CD4-positive, alpha-beta memory T cell (primary cell): Measurements from ENCODE around the gene SYS1. TPM values are rescaled to one million over a fixed set of nuclear protein-coding genes. Genes with fewer than 3 reads are reported as not detected.

Experiments used
- CTCF ChIA-PET: fragments of 350-600 bp; sonication (Branson Sonifier 250); formaldehyde crosslinking; loops from one replicate; lab custom pipeline; 2021; ENCODE audit warnings: inconsistent platforms; ENCODE audit not compliant: partially characterized antibody; lab: Charles Lee
- POLR2A ChIA-PET: fragments of 350-600 bp; sonication (Branson Sonifier 250); formaldehyde crosslinking; loops from one replicate; lab custom pipeline; 2021; ENCODE audit not compliant: partially characterized antibody; lab: Charles Lee
- DNase-seq, 5 donors: peaks; one replicate each; pipeline versions ENCODE4 v3.0.0 to v3.0.0-alpha.2; 2020 to 2022; ENCODE audit warnings: mixed read lengths in 1 of 5
- H3K27ac ChIP-seq: one replicate; pipeline ENCODE4 v1.7.0; 2013; ENCODE audit warnings: low read depth, low read length
- H3K27me3 ChIP-seq: 2 replicates; pipeline ENCODE4 v1.7.0; 2013; ENCODE audit warnings: mild to moderate bottlenecking, low read length, moderate library complexity; ENCODE audit not compliant: insufficient read depth
- H3K36me3 ChIP-seq: 2 replicates; pipeline ENCODE4 v1.7.0; 2013; ENCODE audit warnings: mild to moderate bottlenecking, low read length, moderate library complexity; ENCODE audit not compliant: insufficient read depth
- H3K4me1 ChIP-seq: 2 replicates; pipeline ENCODE4 v1.7.0; 2013; ENCODE audit warnings: mild to moderate bottlenecking, low read length, moderate library complexity; ENCODE audit not compliant: insufficient read depth
- H3K4me3 ChIP-seq, 2 donors: one replicate each; pipeline ENCODE4 v1.7.0; 2013; ENCODE audit warnings: low read length in 2 of 2, mild to moderate bottlenecking in 1 of 2
- H3K9me3 ChIP-seq, 2 donors: one replicate each; pipeline ENCODE4 v1.7.0; 2013; ENCODE audit warnings: low read length in 2 of 2, control low read depth in 1 of 2; ENCODE audit not compliant: control insufficient read depth in 1 of 2
- H3K27ac Mint-ChIP-seq, 7 donors: one replicate each; pipeline ENCODE4 v1.8.0; 2020 to 2021; ENCODE audit warnings: mixed read lengths in 7 of 7, mild to moderate bottlenecking in 6 of 7, inconsistent platforms in 3 of 7, moderate library complexity in 3 of 7
- H3K27me3 Mint-ChIP-seq, 2 donors: one replicate each; pipeline ENCODE4 v1.8.0; 2020 to 2021; ENCODE audit warnings: mixed read lengths in 2 of 2
- H3K36me3 Mint-ChIP-seq, 2 donors: one replicate each; pipeline ENCODE4 v1.8.0; 2020 to 2021; ENCODE audit warnings: mixed read lengths in 2 of 2, inconsistent platforms in 1 of 2, mild to moderate bottlenecking in 1 of 2
- H3K4me1 Mint-ChIP-seq, 4 donors: one replicate each; pipeline ENCODE4 v1.8.0; 2020 to 2021; ENCODE audit warnings: mixed read lengths in 4 of 4, mild to moderate bottlenecking in 1 of 4
- H3K4me3 Mint-ChIP-seq, 8 donors: one replicate each; pipeline ENCODE4 v1.8.0; 2020 to 2021; ENCODE audit warnings: mixed read lengths in 8 of 8, mild to moderate bottlenecking in 7 of 8, moderate library complexity in 6 of 8, inconsistent platforms in 3 of 8
- H3K9me3 Mint-ChIP-seq, 8 donors: one replicate each; pipeline ENCODE4 v1.8.0; 2020 to 2021; ENCODE audit warnings: mixed read lengths in 8 of 8, mild to moderate bottlenecking in 5 of 8, inconsistent platforms in 3 of 8, moderate library complexity in 1 of 8
- intact Hi-C: fragments of 100-400 bp; cut with micrococcal nuclease; formaldehyde crosslinking; loops from one replicate; pipeline ENCODE4 v1.15.1; 2023
- polyA plus RNA-seq, 2 donors: library from polyadenylated mRNA; unstranded; fragments of 300-500 nt; fragmentation: Illumina TruSeq; gene quantifications; one replicate each; pipeline ENCODE4 v1.2.3, GENCODE V29; 2021
- total RNA-seq, 2 experiments: library from RNA; stranded (reverse); gene quantifications; one replicate each; pipeline ENCODE4 v1.2.3, GENCODE V29; 2021

SYS1 gene
- total and polyA plus RNA-seq, 4 experiments from 2014 or later: 24.7 to 56.6 (median 43.3) TPM

DNA sequence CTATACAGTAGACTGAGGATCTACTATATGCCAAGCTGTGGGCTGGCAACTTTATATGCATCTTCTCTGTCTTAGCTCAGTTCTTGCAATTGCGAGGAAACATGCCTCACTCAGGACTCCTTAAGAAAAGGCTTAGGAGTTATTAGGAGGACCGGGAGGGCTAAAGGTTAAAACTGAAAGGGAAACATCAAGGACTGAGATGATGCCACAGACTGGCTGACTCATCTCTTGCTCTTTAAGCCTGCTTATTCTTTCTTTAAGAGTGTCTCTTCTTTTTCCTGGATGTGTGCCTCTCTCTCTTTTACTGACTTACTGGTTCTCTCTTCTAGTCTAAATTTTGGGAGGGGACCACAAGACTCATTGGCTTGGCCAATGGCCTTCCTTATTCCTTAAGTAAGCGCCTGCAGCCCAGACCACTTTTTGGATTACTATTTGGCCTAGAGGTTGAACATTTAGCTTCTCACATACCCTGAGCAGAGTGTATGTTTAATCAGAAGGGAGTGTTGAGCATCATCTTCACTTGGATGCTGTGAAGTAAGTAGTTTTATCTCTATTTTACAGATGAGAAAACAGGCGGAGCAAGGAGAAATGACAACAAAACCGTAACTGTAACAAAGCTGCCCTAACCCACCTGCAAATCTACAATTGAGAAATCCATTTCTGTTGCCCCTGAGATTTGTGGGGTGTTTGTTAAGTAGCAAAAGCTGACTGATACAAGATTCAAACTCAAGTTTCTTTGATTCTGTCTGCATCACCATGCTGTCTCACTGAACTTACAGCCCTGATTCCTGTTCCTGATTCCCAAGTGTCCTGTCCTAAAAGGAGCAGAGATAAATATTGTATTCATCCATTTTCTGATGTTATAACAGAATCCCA, 7.5 kb upstream of the SYS1 start:
- POLR2A ChIA-PET: interaction anchor here (0.5 to 2.8 kb wide), 3 partner anchors 7 to 410 kb away, joined by 3 to 9 read pairs (median 6); partner anchors contain the start of genes SDC4 and SYS1
- H3K9me3 ChIP-seq: no peaks in the 10 kb centered on the region
- H3K4me3 Mint-ChIP-seq: peak overlapping the region in 3 of 8 donors; percentile 10 to 61 (median 57)
- no peak for DNase-seq
- no peaks in the 10 kb centered on the region for H3K36me3 Mint-ChIP-seq
- peak overlapping the region; percentile 27 for H3K27ac ChIP-seq
- peak overlapping the region in 6 of 7 donors; percentile 54 to 77 (median 72) for H3K27ac Mint-ChIP-seq
- no peaks in the 10 kb centered on the region for H3K9me3 Mint-ChIP-seq
- no peaks in the 10 kb centered on the region for H3K27me3 ChIP-seq
- H3K4me3 ChIP-seq: no peak overlapping the region
- CTCF ChIA-PET: interaction anchor here (0.7 to 12.6 kb wide), 7 partner anchors 11 to 94 kb away, joined by 3 to 184 read pairs (median 5); no protein-coding TSS in a partner anchor
- peaks cover 13 to 54% (median 33%) of the 10 kb centered on the region in 4 donors for H3K4me1 Mint-ChIP-seq
- no peaks in the 10 kb centered on the region for H3K36me3 ChIP-seq
- H3K4me1 ChIP-seq: peaks cover 28% of the 10 kb centered on the region
- no peaks in the 10 kb centered on the region for H3K27me3 Mint-ChIP-seq
- intact Hi-C loops: no loop called here

DNA sequence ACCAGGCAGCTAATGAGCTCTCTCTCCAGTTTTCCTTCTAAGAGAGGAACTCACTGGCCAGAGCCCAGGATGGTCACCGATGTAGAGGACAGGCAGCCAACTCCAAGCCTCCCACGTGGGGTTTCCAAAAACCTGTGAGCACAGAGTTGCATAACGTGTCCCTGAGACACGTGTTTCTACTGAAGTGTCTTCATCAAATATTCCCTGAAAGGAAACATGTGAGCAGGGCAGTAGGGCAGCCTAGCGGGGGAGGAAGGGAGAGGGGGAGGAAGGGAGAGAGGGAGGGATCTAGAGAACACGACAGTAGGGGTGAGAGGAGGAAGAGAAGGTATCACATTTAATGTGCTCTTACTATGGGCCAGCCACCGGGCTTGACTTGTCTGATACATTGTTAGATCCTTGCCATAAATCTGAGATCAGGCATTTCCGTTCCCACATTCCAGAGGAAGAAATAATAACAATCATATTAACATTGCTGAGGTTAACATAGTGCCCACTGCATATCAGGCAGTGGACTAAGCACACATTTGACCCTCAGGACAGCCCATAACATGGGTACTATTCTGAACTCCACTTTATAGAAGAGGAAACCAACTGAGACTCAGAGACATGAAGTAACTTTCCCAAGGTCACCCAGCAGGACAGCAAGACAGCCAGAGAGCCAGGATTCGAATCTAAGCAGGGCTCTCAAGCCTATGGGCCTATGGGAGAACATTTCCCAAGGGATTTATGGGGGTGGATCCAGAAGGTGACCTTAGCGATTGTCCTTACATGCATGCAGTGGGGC, 4.5 kb upstream of the SYS1 start:
- intact Hi-C loops: no loop called here

DNA sequence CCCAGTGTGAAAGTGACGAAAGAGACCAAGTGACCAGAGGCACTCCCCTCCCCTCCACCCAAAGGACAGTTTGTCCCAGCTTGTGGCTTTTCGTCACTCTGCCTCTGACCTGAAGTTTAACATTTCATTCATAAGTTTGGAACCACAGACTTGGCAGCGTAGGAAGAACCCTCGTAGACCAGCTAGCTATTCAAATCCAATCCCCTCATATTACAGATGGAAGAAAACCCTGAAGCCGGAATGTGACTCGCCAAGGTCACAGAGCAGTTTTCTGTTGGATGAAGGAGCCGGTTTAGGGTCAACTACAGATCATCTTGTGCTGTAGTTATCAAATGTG, 3.9 kb upstream of the SYS1 start:
- H3K36me3 ChIP-seq: no peaks in the 10 kb centered on the region
- Mint-ChIP-seq H3K4me1 (peaks cover 21 to 59% (median 45%) of the 10 kb centered on the region in 4 donors), H3K36me3 (peaks cover 0 to 12% of the 10 kb centered on the region in 2 donors), H3K4me3 (no peak overlapping the region), H3K9me3 (no peaks in the 10 kb centered on the region), H3K27ac (peak overlapping the region in 1 of 7 donors; percentile 59), H3K27me3 (no peaks in the 10 kb centered on the region)
- H3K4me1 ChIP-seq: peaks cover 36% of the 10 kb centered on the region
- H3K27ac ChIP-seq: no peak overlapping the region
- CTCF ChIA-PET: interaction anchor here (1.3 to 20.6 kb wide), 6 partner anchors 12 to 412 kb away, joined by 3 to 543 read pairs (median 47); no protein-coding TSS in a partner anchor
- no peak overlapping the region for H3K4me3 ChIP-seq
- DNase-seq: no peak
- intact Hi-C loops: no loop called here
- H3K27me3 ChIP-seq: no peaks in the 10 kb centered on the region
- no peaks in the 10 kb centered on the region for H3K9me3 ChIP-seq
- POLR2A ChIA-PET: interaction anchor here (0.8 to 1.6 kb wide), 3 partner anchors 10 to 78 kb away, joined by 4 read pairs; partner anchors contain the start of gene SDC4

More for the DNA sequence above, 4.5 kb upstream of the SYS1 start:
- Histone ChIP-seq H3K9me3 (no peaks in the 10 kb centered on the region), H3K4me1 (peaks cover 31% of the 10 kb centered on the region), H3K4me3 (no peak overlapping the region), H3K27ac (no peak overlapping the region), H3K27me3 (no peaks in the 10 kb centered on the region), H3K36me3 (no peaks in the 10 kb centered on the region)
- Mint-ChIP-seq H3K27me3 (no peaks in the 10 kb centered on the region), H3K36me3 (peaks cover 0 to 6% of the 10 kb centered on the region in 2 donors), H3K9me3 (no peaks in the 10 kb centered on the region), H3K4me1 (peaks cover 17 to 59% (median 42%) of the 10 kb centered on the region in 4 donors), H3K4me3 (no peak overlapping the region), H3K27ac (peak overlapping the region in 2 of 7 donors; percentile 29 to 37)
- CTCF ChIA-PET: interaction anchor here (1.3 to 20.6 kb wide), 7 partner anchors 12 to 413 kb away, joined by 3 to 543 read pairs (median 16); no protein-coding TSS in a partner anchor
- no peak for DNase-seq
- POLR2A ChIA-PET: interaction anchor here (0.6 to 2.8 kb wide), 6 partner anchors 10 to 458 kb away, joined by 3 to 9 read pairs (median 5); partner anchors contain the start of genes PIGT and SDC4

DNA sequence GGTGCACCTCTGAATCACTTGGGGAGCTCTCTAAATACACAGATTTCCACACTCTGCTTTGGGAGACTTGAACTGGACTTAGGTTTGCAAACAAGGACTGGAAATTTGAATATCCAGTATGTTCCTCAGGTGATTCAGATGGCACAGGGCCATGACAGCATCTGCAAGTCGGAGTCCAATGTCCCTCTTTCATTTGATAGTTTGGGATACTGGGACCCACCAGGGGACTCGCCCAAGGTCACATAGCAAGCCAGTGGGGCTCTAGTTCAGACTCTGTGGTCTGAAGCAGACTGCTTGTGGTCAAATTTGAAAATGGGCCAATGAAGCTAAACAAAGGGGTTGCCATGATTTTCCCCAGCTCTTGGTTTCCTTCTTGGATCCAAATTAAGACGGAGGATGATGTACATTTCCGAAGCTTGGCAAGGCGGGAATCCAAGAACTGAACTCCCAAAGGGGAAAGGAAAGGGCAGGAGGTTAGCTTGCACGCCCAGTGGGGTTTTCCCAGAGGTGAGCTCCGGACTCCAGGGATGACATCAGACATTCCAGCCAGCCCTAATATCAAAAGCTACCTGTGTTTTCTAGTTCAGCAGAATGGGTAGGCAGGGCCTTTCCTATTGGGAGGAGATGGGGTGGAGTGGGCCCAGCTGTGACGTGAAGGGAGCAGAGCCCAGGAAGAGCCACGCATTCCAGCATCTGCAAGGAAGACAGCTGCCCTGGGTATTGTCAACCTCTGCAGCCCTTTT, 3.4 kb upstream of the SYS1 start:
- peaks cover 0 to 13% of the 10 kb centered on the region in 2 donors for H3K36me3 Mint-ChIP-seq
- peaks cover 23 to 57% (median 44%) of the 10 kb centered on the region in 4 donors for H3K4me1 Mint-ChIP-seq
- H3K4me3 Mint-ChIP-seq: no peak overlapping the region

DNA sequence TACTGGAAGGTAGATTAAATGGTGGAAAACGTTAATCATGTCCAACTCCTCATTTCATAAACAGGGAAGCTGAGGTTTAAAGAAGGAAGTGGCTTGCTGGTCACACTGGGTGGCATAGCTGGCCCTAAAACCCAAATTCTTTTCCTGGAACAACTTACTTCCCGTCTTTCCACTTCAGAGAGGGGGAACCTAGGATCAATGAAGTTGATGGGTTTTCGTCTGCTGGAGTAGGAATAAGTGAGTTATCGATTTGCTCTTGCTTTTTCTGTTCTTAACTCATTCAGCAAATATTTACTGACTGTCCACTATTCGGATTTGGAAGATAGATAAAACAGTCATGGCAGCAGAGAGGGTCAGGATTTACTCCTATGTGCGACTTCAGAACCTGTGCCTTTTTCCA, 1.2 kb upstream of the SYS1 start:
- no peak for DNase-seq
- Mint-ChIP-seq H3K36me3 (peaks cover 10 to 30% of the 10 kb centered on the region in 2 donors), H3K4me1 (peaks cover 28 to 59% (median 48%) of the 10 kb centered on the region in 4 donors), H3K9me3 (no peaks in the 10 kb centered on the region), H3K4me3 (no peak overlapping the region), H3K27ac (no peak overlapping the region), H3K27me3 (no peaks in the 10 kb centered on the region)
- POLR2A ChIA-PET: interaction anchor here (0.6 to 11.0 kb wide), 5 partner anchors 12 to 88 kb away, joined by 3 to 179 read pairs (median 113); partner anchors contain the start of genes DBNDD2 and PIGT
- Histone ChIP-seq H3K36me3 (peaks cover 21% of the 10 kb centered on the region), H3K9me3 (no peaks in the 10 kb centered on the region), H3K27me3 (no peaks in the 10 kb centered on the region), H3K4me3 (no peak overlapping the region), H3K4me1 (peaks cover 40% of the 10 kb centered on the region), H3K27ac (no peak overlapping the region)
- CTCF ChIA-PET: interaction anchor here (1.1 to 20.6 kb wide), 12 partner anchors 8 to 409 kb away, joined by 3 to 543 read pairs (median 15); no protein-coding TSS in a partner anchor
- intact Hi-C loops: loop anchor here (1.0 to 5.0 kb wide), 2 partner anchors 394 to 410 kb away; partner anchors contain the start of gene STK4

More for the DNA sequence above, 3.4 kb upstream of the SYS1 start:
- CTCF ChIA-PET: interaction anchor here (0.8 to 20.6 kb wide), 9 partner anchors 11 to 440 kb away, joined by 3 to 543 read pairs (median 12); partner anchors contain the start of genes DBNDD2 and SDC4
- Histone ChIP-seq H3K36me3 (no peaks in the 10 kb centered on the region), H3K4me1 (peaks cover 40% of the 10 kb centered on the region), H3K27ac (no peak overlapping the region), H3K27me3 (no peaks in the 10 kb centered on the region), H3K9me3 (no peaks in the 10 kb centered on the region), H3K4me3 (no peak overlapping the region)
- Mint-ChIP-seq H3K9me3 (no peaks in the 10 kb centered on the region), H3K27ac (peak overlapping the region in 1 of 7 donors; percentile 59), H3K27me3 (no peaks in the 10 kb centered on the region)
- no peak for DNase-seq
- intact Hi-C loops: loop anchor here (5.0 kb wide), 1 partner anchor 392 kb away; the partner anchor contains the start of gene STK4
- POLR2A ChIA-PET: interaction anchor here (0.8 to 1.6 kb wide), 3 partner anchors 11 to 77 kb away, joined by 4 read pairs; partner anchors contain the start of gene SDC4
